ENCODE data around the gene LCN6.

The LCN6 gene

DNA sequence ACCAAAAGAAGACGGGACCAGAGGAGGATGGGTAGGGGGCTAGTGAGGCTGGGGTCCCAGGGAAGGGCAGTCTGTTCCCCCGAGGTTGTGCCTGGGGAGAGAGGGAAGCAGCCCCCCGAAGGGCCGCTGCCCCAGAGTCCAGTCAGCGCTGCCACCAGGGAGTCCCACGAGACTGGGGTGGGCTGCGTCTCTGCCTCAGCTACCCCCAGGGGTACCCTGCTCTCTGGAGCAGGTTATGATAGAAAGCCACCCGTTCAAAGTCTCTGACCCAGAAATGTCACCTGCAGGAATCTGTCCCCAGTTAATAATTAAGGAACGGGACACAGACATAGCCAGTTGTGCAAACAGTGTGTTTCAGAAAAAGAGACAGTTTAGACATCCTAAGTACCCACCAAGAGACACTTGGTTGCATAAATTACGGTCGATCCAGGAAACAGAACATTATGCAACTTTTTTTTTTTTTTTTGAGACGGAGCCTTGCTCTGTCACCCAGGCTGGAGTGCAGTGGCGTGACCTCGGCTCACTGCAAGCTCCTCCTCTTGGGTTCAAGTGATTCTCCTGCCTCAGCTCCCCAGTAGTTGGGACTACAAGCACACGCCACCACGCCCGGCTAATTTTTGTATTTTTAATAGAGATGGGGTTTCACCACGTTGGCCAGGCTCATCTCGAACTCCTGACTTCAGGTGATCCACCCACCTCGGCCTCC lies 50.4 kb downstream of the LCN6 start:
- peaks cover 21% of the 10 kb centered on the region for H3K4me1 Mint-ChIP-seq (ENCODE audit: low read depth)
- H3K27ac Mint-ChIP-seq: no peak overlapping the region
- no peak overlapping the region for H3K4me3 Mint-ChIP-seq
- H3K27me3 Mint-ChIP-seq (ENCODE audit: low read depth): peaks cover 21% of the 10 kb centered on the region
- no peaks in the 10 kb centered on the region for H3K36me3 Mint-ChIP-seq (ENCODE audit: low read depth)
- no peaks in the 10 kb centered on the region for H3K9me3 Mint-ChIP-seq

DNA sequence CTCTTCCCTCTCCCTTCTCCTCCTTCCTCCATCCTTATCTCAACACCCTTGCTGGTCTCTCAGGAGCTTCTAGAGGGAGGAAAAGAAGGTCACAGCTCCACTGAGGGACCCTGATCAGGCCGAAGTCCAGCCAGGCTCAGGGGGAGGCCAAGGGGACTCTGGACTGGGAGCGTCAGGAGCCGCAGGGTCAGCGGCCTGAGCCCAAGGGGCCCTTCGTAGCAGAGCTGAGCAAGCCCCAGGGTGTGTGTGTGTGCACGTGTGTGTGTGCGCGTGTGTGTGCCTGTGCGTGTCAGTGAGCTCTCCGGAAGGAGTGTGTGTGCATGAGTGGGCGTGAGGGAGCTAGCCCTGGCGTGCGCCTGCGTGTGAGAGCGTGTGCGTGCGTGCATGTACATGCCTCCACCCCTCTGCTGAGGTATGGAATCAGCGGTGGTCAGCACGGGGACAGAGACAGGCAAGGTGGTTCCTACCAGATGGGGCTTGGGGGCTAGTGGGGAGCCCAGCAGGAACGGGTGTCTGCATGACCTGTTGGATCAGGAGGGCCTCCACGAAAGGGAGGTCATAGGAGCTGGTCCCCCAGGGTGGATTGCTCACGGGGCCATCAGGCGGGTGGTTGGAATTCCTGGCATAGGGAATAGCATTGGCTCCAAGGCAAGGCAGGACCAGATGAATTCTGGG lies 51.0 kb downstream of the LCN6 start:
- H3K27me3 Mint-ChIP-seq (ENCODE audit: low read depth): peaks cover 20% of the 10 kb centered on the region
- no peak overlapping the region for H3K27ac Mint-ChIP-seq
- H3K4me3 Mint-ChIP-seq: no peak overlapping the region
- H3K9me3 Mint-ChIP-seq: no peaks in the 10 kb centered on the region
- H3K4me1 Mint-ChIP-seq (ENCODE audit: low read depth): peaks cover 21% of the 10 kb centered on the region
- H3K36me3 Mint-ChIP-seq (ENCODE audit: low read depth): no peaks in the 10 kb centered on the region

DNA sequence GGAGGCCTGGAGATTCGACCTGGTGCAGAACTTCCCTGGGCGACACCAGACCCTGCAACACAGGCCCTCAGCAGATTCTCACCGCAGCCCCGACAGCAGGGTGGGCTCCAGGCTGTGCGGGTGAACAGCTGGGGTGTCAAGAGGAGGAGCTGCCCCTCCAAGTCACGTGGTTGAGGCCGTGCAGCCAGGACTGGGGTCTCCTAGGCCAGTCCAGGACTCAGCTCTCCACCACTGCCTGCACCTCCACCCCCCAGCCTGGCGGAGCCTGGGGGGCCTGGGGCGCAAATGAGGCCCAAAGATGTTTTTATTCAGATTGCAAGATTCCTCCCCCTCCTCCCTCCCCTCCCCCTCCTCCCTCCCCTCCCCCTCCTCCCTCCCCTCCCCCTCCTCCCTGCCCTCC lies 51.8 kb downstream of the LCN6 start:
- H3K36me3 Mint-ChIP-seq (ENCODE audit: low read depth): no peaks in the 10 kb centered on the region
- H3K9me3 Mint-ChIP-seq: no peaks in the 10 kb centered on the region
- H3K27me3 Mint-ChIP-seq (ENCODE audit: low read depth): peaks cover 17% of the 10 kb centered on the region
- no peak overlapping the region for H3K27ac Mint-ChIP-seq
- peaks cover 18% of the 10 kb centered on the region for H3K4me1 Mint-ChIP-seq (ENCODE audit: low read depth)
- H3K4me3 Mint-ChIP-seq: no peak overlapping the region

DNA sequence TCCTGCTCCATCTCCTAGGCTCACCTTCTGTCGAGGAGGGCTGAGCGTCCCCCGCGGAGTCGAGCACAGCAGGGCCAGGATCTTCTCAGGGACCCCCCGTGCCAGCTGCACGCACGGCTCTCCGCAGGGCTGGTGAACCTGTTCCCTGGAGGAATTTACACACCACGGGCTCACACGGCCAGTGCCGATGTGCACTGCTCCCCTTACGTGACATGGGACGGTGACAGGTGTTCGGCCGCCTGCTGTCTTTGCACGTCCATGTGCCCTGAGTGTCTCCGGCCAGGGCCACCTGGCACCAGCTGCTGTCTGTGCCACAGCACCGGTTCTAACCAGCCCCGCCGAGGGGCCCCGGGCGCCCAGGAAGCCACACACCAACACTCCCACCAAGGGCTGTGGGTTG lies 52.4 kb downstream of the LCN6 start:
- Mint-ChIP-seq H3K9me3 (no peaks in the 10 kb centered on the region), H3K27ac (no peak overlapping the region), H3K4me1 (ENCODE audit: low read depth) (peaks cover 13% of the 10 kb centered on the region), H3K4me3 (no peak overlapping the region), H3K36me3 (ENCODE audit: low read depth) (no peaks in the 10 kb centered on the region), H3K27me3 (ENCODE audit: low read depth) (peaks cover 17% of the 10 kb centered on the region)

DNA sequence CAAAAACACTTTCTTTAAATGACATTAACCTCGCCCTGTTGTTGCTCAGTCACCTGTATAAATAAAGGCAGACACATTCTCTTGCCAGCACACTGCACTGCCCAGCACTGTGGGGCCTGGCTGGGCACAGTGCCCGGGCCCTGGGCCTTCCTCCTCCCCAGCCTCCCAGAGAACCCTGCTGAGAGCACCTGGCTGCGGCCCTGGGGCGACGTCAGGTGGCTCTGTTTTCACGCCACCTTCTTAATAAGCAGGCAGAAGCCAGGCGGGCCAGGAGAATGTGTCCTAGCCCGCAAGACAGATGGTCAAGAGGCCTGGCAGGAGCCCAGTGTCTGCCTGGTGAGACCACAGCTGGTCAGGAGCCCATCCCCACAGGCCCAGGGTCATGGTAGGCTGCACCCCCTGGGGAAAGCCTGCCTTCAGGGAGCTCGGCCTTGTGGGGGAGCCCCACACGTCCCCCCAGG lies 52.9 kb downstream of the LCN6 start:
- Mint-ChIP-seq H3K36me3 (ENCODE audit: low read depth) (no peaks in the 10 kb centered on the region), H3K27me3 (ENCODE audit: low read depth) (peaks cover 17% of the 10 kb centered on the region), H3K4me3 (no peak overlapping the region), H3K27ac (no peak overlapping the region), H3K9me3 (no peaks in the 10 kb centered on the region), H3K4me1 (ENCODE audit: low read depth) (peaks cover 12% of the 10 kb centered on the region)

DNA sequence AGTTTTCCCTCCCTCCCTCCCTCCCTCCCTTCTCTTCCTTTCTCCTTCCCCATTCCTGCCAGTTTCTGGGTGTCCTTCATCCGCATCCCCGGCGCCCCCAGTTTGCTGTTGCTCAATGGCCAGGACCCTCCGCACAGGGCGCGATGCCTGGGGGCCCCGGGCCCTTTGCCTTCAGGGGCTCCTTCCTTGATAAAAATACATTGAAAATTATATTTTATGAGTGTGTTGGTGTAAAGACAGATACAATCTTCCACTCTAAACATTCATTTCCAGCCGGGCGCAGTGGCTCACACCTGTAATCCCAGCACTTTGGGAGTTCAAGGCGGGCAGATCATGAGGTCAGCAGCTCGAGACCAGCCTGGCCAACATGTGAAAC lies 53.5 kb downstream of the LCN6 start:
- Mint-ChIP-seq H3K4me1 (ENCODE audit: low read depth) (peaks cover 8% of the 10 kb centered on the region), H3K9me3 (no peaks in the 10 kb centered on the region), H3K27ac (no peak overlapping the region), H3K4me3 (no peak overlapping the region), H3K27me3 (ENCODE audit: low read depth) (peaks cover 14% of the 10 kb centered on the region), H3K36me3 (ENCODE audit: low read depth) (no peaks in the 10 kb centered on the region)

DNA sequence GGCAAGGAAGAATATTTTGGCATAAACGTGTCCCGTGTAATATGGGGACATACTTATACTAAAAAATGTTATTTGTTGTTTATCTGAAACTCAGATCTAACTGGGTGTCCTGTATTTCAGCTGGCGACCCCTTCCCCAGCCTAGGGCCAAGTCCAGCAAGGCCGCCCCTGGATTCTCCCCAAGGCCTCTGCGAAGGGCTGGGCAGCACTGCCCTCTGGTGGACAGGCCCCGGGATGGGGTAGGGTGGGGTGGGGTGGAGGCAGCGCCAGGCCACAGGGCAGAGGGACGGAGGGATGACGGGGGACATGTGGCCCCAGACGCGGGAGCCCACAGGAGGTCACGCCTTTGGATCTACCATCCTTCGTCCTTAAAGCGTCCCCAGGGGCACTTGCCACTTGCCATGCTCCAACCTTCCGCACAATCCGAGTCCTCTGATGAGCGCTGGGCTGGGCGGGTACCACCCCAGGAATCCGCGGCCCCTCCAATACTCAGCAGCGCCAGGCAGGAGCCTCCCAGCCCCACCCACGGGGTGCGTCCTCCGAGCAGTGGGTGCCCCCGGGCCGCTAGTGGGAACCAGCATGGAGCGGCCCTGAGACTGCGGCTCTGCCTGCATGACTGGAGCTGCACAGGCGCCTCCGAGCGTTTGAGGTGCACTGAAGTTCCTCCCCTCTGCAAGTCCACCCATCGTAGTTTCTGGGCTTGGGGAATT lies 54.0 kb downstream of the LCN6 start:
- Mint-ChIP-seq H3K27ac (no peak overlapping the region), H3K9me3 (no peaks in the 10 kb centered on the region), H3K36me3 (ENCODE audit: low read depth) (no peaks in the 10 kb centered on the region), H3K4me1 (ENCODE audit: low read depth) (peaks cover 8% of the 10 kb centered on the region), H3K27me3 (ENCODE audit: low read depth) (peaks cover 14% of the 10 kb centered on the region), H3K4me3 (no peak overlapping the region)
